SU-DHL-6 (cell line): ENCODE measurements around the gene PRDM1.

Experiments
- EZH2phosphoT487 ChIP-seq: fragments of 200-600 bp; sonication (generic), shearing (Covaris generic); conservative IDR thresholded peaks from 2 replicates; pipeline ENCODE4 v1.6.1; 2018; ENCODE audit warnings: mild to moderate bottlenecking, antibody characterized with exemption, low read length, moderate library complexity, mixed read lengths
- TF ChIP-seq, protein P1 (sequence below): fragments of 200-600 bp; sonication (generic); IDR thresholded peaks from one replicate; pipeline ENCODE4 v1.5.1; 2017; ENCODE audit warnings: antibody characterized with exemption, mild to moderate bottlenecking, low read length, moderate library complexity; ENCODE audit not compliant: insufficient read depth, poor library complexity, severe bottlenecking

GRCh38 chr6:106085984-106086813 lies at the start of gene PRDM1:
- TF ChIP-seq EZH2phosphoT487, result no peak
- TF ChIP-seq, protein P1, sequence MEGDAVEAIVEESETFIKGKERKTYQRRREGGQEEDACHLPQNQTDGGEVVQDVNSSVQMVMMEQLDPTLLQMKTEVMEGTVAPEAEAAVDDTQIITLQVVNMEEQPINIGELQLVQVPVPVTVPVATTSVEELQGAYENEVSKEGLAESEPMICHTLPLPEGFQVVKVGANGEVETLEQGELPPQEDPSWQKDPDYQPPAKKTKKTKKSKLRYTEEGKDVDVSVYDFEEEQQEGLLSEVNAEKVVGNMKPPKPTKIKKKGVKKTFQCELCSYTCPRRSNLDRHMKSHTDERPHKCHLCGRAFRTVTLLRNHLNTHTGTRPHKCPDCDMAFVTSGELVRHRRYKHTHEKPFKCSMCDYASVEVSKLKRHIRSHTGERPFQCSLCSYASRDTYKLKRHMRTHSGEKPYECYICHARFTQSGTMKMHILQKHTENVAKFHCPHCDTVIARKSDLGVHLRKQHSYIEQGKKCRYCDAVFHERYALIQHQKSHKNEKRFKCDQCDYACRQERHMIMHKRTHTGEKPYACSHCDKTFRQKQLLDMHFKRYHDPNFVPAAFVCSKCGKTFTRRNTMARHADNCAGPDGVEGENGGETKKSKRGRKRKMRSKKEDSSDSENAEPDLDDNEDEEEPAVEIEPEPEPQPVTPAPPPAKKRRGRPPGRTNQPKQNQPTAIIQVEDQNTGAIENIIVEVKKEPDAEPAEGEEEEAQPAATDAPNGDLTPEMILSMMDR, result no peak
